GM19035 (cell line): ENCODE measurements around the gene HYAL2.
"Not testable (repeated sequence)": the region's sequence is repeated elsewhere in the genome, so short reads cannot be mapped to it uniquely, and the experiment has no call there.

Experiments
- ATAC-seq: cut with Tn5 transposase; IDR thresholded peaks from one replicate; pipeline ENCODE4 v1.9.1; 2021; ENCODE audit not compliant: unreplicated experiment

HYAL2 gene

GRCh38 chr3:50293079-50293801 is 29.3 kb downstream of the HYAL2 start:
- no peak for ATAC-seq

GRCh38 chr3:50292159-50293078 is 30.1 kb downstream of the HYAL2 start, which contains the start of gene IFRD2:
IFRD2 (minus strand) TSS chr3:50292429; CDS start chr3:50292274, 155 bp downstream.
- peak; percentile 94 for ATAC-seq

- no peak for ATAC-seq
These were observed 32.3 kb downstream of the HYAL2 start for GRCh38 chr3:50290161-50290641.

GRCh38 chr3:50289130-50289529 is 33.4 kb downstream of the HYAL2 start:
- ATAC-seq = no peak

- no peak for ATAC-seq
These were observed 34.0 kb downstream of the HYAL2 start for GRCh38 chr3:50288387-50289007.

- no peak for ATAC-seq
These were observed 35.3 kb downstream of the HYAL2 start for GRCh38 chr3:50287262-50287661.

- no peak for ATAC-seq
These were observed 36.0 kb downstream of the HYAL2 start for GRCh38 chr3:50286322-50287227.

GRCh38 chr3:50284121-50284520 is 38.4 kb downstream of the HYAL2 start:
- not testable (repeated sequence) for ATAC-seq

- ATAC-seq = no peak
These were observed 43.1 kb downstream of the HYAL2 start for GRCh38 chr3:50279255-50280016.

GRCh38 chr3:50278880-50279224 is 43.7 kb downstream of the HYAL2 start, which contains the start of gene LSMEM2:
LSMEM2 (plus strand) TSS chr3:50279087; CDS start chr3:50279114, 27 bp downstream.
- no peak for ATAC-seq

GRCh38 chr3:50278123-50278879 is 44.2 kb downstream of the HYAL2 start:
- no peak for ATAC-seq

- ATAC-seq = no peak
These were observed 45.8 kb downstream of the HYAL2 start for GRCh38 chr3:50276762-50277101.

GRCh38 chr3:50275996-50276761 is 46.4 kb downstream of the HYAL2 start:
- ATAC-seq = no peak

GRCh38 chr3:50275141-50275995 is 47.2 kb downstream of the HYAL2 start:
- ATAC-seq = no peak

GRCh38 chr3:50274371-50275104 is 48.0 kb downstream of the HYAL2 start:
- ATAC-seq = no peak

GRCh38 chr3:50273689-50274065 is 48.9 kb downstream of the HYAL2 start:
- ATAC-seq = no peak
